Spleen (tissue), 7 donors: Measurements from ENCODE around the gene DICER1.

Experiments
- CTCF ChIP-seq, 11 experiments: fragments of 200-600 bp in 7 of 11; fragments of 450-650 bp in 4 of 11; sonication (generic) in 4 of 11; IDR thresholded peaks in 8 of 11; conservative IDR thresholded peaks in 3 of 11; 1 replicate in 7 of 11; 2 replicates in 4 of 11; pipeline versions ENCODE4 v1.4.0 to v1.8.0; 2016 to 2021; ENCODE audit warnings: antibody characterized with exemption in 11 of 11, inconsistent platforms in 4 of 11, mild to moderate bottlenecking in 1 of 11
- POLR2A ChIP-seq, 3 donors: fragments of 450-650 bp; IDR thresholded peaks; one replicate each; pipeline ENCODE4 v1.5.1; 2017; ENCODE audit warnings: antibody characterized with exemption in 3 of 3, mild to moderate bottlenecking in 1 of 3
- POLR2AphosphoS5 ChIP-seq, 3 donors: sonication (generic); formaldehyde crosslinking; IDR thresholded peaks; one replicate each; pipeline ENCODE4 v1.5.1; 2017; ENCODE audit warnings: antibody characterized with exemption in 3 of 3
- donor health status: DM: no; HTN: no; CAD: no; lungs with moderate emphysema.
- donor health status: DM: no; HTN: no; CAD: no.
- donor health status: DM: no; HTN: no; CAD: no.

- TF ChIP-seq CTCF (IDR thresholded peaks at IDR 0.05 in 8 of 11, conservative IDR thresholded peaks at IDR 0.05 in 3 of 11) (peak in 8 of 11 experiments; percentile 16 to 64 (median 52)), POLR2A (IDR thresholded peaks at IDR 0.05) (no peak), POLR2AphosphoS5 (IDR thresholded peaks at IDR 0.05) (no peak)
Measured at GRCh38 chr14:95098984-95099599, 58.2 kb downstream of the DICER1 start.
